GM19351 (cell line): ENCODE measurements around the gene TSPO2.

ENCODE experiments used
- ATAC-seq: cut with Tn5 transposase; IDR thresholded peaks from one replicate; pipeline ENCODE4 v1.9.1; 2021; ENCODE audit warnings: mild to moderate bottlenecking, moderate library complexity; ENCODE audit not compliant: unreplicated experiment

The TSPO2 gene

DNA sequence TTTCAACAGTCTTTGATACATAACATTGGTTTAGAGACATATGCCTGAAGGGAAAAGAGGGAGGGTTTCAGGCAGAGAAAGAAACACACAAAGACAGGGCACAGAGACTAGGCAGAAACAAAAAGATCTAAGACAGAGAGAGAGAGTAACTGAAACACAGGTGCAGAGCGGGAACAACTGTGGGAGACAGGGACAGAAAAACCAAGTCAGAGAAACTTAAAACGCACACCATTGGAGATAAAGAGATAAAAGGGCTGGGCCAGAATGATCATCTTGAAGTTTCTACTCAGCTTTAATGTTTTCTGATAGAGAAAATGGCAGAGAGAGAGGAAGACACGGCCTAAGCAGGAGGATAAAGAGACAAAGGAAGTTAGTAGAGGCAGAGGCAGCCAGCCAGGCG lies 15.0 kb upstream of the TSPO2 start:
- no peak for ATAC-seq

DNA sequence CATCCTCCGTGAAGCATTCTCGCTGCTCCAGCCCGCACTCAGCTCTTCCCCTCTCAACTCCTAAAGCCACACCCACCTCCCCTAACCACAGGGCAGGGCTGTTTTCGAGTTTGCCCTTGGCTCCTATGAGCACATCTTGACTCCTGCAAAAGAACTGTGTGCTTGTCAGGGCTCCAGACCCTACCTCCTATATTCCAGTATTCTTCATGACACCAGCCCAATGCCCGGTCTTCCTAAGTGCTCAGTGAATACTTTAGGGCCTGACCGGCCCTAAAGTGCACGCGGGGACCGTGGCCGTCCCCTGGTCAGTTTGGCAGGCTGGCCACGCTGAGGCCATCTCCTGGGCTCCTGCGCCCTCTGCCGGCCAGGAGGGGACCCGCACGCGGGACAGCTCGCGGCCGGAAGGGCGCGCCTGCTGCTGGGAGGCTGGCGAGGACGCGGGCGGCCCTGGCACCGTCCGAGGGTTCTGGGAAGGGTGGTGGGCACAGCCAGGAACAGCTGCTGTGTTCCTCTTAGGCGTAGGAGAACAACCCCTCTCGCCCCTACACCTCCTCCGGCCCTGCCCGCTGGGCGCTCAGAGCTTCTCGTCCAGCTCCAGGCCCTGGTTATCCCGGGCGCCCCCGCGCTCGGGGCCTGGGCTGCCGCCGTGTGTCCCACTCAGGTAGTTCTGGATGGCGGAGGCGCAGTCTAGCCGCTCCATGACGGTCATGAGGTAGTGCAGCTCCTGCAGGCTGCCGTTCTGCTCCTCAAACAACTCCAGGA lies 14.3 kb upstream of the TSPO2 start:
- ATAC-seq: peak; percentile 89

DNA sequence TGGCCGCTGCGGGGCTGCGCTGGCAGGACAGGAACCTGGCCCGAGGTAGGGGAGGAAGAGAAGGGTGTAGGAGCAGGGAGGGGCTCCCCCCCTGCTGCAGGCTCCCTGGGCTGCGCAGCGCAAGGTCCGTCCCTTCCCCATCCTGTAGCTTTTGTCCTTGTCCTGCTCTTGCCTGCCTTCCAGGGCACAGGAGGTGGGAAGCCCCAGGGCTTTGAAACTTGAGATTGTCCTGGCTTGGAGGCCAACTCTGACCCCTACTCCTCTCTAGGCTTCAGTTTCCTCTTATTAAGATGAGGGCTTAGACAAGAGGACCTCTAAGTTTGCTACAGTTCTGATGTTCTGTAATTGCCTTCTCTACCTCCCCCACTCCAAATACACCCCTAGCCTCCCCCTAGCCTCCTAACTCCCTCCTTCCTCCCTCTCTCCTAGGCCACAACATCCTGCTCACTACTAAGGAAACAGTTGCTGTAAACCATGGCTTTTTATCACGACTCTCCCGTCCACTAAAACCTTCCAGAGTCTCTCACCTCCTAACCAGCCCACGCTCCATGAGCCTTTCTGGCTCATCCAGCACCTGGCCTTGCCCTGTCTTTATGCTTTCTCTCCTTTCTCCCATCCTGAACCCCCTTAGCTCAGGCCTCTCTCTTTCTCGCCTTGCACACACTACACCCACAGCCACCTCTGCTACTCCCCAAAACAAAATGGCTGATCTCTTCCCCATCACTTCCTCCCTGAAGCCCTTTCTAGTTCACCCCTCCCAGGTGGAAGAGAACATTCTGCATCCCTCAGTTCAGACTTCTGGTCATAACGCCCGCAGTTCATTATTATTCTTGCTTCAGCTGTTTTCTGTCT lies 13.5 kb upstream of the TSPO2 start:
- peak; percentile 21 for ATAC-seq

DNA sequence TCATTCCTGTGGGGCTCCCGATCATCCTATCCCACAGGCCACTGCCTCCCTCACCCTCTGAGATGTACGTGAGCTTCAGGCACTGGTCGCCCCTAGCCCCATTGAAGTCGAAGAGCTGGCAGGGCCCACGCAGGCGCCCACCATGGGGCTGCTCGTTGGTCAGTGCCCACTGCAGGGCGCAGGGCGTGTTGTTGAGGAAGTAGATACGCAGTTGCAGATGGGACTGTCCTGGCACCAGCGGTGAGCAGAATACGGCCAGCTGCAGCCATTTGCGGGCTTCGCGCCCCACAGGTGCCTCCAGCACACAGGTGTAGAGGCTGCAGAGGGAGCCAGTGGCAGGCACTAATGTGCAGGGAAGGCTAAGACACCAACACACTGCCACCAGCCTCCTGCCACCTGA lies 9.4 kb upstream of the TSPO2 start:
- no peak for ATAC-seq

DNA sequence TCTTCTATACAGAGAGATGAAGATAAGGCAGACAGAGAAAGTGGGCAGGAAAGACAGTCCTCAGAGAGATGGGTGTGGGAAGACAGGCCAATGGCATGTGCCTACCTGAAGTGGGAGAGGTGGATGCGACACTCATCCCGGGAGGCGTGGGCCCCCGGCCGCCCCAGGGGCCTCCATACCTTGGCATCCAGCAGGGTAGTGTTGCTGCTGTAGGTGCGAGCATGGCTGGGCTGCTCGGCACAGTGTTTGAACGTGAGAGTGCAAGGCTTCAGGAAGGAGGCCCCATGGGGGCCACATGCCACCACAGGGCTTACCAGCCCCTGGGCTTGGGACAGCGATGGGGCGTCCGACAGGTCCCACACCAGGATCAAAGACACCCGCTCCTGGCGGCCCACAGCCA lies 8.5 kb upstream of the TSPO2 start:
- no peak for ATAC-seq

DNA sequence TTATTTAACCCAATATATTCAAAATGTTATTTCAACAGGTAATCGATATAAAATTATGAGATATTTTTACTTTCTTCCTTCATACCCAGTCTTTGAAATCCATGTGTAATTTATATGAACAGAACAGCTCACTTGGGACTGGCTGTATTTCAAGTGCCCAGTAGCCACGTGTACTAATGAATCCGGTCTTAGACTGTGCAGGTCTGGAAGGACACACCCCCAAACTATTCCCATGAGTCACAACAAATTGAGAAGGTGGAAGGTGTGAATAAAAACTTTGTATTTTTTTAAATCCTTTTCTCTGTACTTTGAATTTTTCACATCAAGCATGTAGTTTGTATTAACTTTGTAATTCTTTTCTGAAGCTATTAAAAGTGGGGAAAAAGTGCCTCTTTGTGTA lies 6.1 kb upstream of the TSPO2 start:
- no peak for ATAC-seq

DNA sequence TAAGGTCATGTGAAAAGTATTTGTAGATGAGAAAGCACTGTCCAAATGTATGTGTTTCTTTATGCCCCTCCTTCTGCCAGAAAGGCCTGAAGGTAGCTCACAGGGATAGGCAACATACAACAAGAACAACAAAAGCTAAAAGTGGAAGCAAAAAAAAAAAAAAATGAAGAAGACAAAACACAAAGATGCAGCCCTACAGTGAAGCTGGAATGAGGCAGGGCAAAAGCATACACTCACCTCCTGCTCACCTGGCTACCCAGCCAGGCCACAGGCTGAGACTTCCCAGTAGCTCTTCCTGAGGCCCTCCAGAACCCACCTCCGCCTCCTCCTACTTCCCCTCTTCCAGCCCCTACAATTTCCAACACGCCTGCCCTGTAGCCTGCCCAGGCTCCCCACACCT lies 5.7 kb upstream of the TSPO2 start:
- no peak for ATAC-seq

DNA sequence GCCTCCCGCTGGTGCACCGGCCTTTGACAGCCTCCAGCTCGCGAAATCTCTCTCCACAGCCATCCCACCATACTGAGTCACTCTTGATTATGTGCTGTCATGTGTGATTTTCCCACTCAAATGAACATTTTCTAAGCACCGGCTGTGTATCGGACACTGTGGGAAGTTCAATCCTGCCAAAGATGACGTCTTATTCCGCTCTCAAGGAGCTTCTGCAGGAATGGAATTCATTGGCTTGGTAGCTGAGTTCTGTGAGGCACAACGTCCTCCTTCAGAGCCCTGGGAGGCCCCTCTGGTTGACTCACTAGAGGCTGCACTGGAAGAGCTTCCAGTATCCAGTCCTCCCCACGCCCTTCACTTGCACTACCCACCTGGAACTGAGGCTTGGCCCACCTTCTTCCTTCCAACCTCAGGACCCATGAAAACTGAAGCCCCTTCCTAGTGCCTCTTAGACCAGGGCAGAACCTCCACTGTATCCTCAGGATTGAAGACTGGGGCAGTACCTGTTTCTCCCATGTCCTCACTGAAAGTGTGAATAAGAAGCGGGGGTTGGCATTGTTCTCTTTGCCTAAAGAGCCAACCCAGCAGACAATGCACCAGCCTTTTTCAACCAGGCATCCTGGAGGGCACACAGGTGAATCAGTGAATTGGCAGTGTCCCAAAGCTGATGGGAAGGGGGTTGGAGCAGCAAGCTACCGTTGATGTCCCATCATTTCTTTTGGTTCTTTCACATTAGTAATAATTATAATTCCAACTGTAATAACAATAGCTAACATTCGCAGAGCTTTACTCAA lies 5.0 kb upstream of the TSPO2 start:
- ATAC-seq: no peak

DNA sequence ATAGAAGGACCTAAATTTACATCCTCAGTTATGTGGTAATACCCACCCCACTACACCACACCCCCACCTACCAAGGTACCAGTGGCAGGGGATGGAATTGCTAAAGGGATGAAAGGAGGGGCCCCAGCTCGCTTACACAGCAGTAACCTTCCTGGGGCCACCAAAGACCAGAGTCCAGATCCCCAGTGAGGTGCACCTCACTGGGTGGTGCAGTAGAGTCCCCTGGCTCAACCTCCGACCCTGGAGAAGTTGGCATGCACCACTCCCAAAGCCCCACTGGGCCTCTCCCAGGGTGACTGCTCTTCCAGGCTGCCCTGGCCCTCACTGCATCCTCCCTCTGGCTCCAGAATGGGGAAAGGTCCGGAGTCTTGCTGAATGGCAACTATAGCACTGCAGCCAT lies 4.1 kb upstream of the TSPO2 start:
- no peak for ATAC-seq

DNA sequence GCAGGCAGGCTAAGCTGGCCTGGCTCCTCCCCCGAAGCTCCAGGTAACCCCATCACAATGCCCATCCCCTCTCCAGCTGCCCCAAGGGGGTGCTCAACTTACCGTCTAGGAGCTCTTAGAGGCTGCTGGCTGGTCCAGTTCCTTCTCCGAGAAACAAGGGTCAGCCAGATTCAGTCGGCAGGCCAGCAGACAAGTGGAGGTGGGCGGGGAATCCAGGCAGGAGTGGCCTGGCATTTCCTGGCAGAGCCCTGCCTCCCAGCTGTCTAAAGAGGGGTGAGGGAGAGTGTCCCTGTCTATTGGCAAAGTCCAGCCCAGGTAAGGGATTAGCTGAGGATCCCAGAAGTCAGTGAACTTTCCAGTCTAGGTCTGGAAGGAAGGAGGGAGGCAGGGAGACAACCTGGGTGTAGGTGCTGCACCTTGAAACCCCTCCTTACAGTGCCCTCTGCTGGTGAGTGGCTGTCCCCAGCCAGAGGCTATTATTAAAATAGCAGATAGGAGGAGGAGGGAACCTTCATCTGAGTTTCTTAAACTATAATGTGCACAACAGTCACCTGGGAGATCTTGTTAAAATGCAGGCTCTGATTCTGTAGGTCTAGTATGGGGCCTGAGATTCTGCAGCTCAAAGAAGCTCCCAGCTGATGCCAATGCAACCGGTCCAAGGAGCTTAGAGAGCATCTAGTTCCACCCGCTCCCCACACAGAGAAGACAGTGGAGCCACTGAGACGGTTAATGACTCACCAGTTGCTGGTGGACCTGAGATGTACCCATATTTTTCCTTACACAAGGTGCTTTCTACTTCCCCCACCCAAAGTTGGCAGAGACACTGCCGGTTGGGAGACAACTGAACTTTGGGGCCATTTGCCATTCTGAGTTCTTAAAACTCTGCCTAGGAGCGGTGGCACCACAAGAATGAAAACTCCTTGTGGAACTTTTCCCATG lies 2.9 kb upstream of the TSPO2 start, which contains the start of gene UNC5CL:
Gene UNC5CL, minus strand, starts transcription at position 162 of the 939 bp plus-strand sequence. CDS start 4,147 bp downstream, outside the sequence.
- peak; percentile 43 for ATAC-seq

DNA sequence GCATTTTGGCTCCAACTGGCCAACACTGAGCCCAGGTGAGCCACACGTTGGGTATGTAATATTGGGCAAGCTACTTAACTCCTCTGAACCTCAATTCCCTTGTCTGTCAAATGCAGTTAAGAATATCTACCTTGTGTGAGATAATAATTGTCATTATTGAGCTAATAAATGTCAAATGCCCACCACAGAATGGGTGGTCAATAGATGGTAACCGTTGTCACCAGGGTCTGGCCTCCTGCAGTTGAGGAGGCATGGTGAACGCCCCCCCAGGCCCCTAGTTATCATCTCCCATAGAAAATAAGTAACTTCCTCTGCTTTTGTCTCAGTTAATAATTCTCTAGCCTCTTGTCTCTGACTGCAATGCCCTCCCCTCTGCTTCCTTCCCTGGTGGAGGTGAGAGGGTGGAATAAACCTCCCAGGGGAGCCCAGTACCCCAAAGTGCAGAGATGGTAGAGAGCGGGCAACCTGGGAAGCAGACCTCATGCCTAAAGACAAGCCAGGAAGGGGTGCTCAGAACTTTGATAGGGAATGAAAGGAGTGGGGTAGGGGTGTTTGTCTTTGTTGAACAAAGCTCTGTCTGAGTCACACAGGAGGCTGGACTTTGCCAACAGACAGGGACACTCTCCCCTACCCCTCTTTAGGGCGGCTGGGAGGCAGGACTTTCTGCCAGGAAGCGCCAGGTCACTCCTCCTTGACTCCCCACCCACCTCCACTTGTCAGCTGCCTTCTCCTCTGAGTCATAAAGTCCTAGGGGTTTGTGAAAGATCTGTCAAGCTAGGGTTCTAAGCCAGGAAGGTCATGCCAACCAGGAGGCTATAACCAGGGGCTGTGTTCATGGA lies 1.9 kb upstream of the TSPO2 start:
- ATAC-seq: no peak

DNA sequence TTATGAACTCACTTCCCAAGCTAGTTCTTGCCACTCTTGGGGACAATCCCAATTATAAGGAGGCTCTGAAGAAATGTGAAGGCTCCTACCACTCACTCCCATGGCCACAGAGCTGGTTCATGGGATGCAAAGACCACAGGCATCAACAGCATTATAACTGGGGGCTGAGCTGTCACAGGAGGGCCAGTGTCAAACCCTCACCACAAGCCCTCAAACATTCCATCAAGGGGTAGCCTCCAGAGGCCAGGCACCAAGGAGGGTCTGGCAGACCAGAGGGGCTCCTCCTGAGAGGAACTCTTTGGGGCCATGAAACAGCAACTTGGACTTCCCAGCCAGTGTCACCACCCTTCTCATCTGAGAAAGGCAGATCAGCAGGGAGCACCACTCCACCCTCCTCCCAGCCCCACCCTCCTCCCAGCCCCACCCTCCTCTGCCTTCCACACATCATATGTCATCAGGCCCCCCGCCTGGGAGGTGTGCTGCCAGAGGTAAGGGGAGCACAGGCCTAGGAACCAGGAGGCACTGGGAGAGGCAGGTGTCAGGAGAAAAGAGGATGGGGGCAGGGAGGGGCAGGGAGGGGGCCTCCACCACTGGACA lies 1.2 kb upstream of the TSPO2 start:
- ATAC-seq: no peak

DNA sequence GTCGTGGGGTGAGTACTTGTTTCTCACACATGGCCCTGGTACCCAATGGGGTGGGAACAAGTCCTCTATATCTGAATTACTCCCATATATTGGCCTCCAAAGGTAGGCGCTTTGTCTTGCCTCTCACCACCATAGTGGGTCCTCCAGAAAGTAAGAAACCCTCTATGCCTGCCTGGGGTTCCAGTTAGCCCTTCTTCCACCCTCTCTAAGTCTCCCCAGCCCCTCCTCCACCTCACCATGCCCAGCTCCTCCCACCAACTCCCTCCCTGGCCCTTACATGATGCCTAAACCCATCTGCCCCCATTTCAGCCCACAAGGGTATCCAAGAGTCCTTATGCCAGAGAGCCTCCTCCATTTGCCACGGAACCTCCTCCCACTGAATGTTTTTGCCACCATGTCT lies 884 bp downstream of the TSPO2 start:
- no peak for ATAC-seq

DNA sequence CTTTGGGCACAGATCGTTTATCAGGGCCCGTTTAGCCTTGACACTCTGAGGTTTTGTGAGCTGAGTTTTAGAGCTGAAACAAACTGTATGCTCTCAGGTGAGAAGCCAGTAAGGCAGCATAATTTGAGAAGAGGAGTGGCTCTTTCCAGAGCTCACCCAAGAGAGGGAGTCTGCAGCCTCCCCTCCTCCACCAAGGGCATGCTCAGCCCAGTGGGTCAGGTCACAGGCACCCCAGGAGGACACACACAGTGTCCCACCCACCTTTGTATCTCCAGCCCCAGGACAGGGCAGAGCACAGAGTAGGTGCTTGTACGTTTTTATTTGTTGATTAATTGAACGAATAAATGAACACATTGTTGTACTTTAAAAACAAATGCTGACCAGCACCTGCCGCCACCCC lies 3.4 kb downstream of the TSPO2 start:
- ATAC-seq: no peak

DNA sequence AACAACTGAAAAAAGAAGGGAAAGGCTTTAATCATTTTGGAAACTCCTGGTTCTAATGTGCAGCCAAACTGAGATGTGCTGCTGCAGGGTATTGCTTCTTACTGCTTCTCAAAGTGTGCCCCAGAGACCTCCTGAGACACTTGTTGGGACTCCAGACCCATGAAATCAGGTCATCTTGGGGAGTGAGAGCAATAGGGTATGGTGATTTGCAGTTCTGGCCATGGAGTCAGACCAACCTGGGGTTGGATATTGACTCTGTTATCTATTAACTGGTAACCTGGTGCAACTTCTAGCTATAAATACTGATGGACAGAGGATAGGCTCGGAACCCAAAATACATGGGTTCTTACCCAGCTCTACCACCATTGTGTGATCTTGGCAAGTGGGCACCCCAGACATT lies 3.8 kb downstream of the TSPO2 start:
- no peak for ATAC-seq

DNA sequence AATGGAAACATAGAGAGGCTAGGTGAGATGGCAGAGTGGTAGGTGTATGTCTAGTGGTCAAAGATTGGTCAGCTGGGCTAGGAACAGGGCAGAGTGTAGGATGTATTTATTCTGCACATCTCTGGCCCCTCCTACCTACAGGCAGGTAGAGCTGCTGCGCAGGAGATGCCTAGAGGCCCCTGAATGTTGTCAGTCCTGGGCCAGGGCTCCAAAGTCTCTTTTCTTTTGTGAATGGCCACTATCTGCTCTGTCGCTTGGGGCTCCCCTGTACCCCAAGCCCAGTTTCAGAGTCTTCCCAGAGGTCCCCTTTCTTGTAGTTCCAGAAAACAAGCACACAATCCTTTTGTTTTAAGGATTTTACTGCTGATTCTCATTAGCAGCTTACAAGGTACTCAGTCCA lies 5.0 kb downstream of the TSPO2 start:
- no peak for ATAC-seq

DNA sequence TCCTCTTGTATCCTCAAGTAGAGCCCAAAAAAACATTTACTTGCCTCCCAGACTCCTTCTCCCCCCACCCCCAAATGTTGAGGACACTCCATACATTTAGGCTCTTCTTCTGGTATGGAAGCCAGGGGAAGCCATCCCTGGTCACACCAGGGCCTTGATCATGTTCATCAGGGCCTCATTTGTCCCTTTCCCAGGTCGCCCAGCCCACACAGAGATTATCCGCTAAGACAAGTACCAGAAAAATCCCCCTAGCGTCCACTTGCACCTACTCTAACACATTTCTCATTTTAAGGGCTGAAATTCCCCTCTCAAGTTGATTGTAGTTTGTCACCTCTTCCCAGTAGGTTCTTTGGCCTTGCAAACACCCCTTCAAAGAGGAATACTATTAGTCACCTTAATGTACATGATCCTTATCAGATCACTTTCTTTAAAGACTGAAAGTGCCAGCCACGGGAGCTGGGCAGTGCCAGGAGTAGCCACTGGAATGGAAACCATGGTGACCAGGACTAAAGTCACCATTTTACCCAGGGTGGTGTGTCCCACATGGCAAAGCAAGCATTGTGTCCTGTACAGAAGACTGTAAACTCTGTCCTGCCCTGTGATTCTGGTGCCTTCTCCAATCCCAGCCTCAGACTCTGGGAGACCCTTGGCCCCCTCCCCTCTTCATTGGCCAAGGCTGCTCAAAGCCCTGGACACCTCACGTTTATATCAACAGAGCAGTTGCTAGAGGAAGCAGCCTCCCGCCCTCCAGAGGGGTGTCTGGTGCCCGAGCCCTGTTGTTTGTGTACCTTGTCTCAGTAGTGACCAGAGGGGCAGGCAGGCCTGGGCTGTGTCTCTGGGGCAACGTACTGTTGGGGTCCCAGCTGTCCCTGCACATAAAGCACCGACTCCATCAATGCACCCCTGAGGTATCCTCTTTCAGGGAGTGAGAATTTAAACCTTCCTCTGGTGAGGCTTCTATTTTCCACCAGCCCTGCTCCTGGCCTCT lies 5.8 kb downstream of the TSPO2 start:
- no peak for ATAC-seq

DNA sequence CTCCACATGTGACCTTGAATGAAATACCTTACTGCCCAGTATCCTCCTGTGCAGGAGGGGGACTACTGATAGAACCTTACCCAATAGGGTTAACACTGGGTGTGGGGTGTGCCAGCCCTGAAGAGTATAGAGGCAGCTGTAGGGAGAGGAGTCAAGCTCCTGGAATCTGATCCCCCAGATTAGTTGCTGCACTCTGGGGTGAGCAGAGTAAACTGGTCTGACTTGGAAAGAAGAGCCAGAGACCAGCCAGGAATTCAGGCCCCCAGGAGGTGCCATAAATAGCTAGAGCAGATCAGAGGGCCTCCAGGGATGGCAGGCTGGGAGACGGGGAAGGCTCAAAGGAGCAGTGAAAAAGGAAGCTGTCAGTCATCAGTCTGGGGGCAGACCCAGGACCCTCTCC lies 7.3 kb downstream of the TSPO2 start:
- ATAC-seq: no peak
